Osteoblast (primary cell): ENCODE data around the gene RPGRIP1L. TPM values are rescaled to one million over a fixed set of nuclear protein-coding genes. Genes with fewer than 3 reads are reported as not detected.

Source experiments
- DNase-seq: peaks from one replicate; pipeline ENCODE4 v3.0.0; 2011; ENCODE audit warnings: low spot score, mixed read lengths; ENCODE audit not compliant: insufficient read length; ENCODE audit errors: missing footprints
- H2AFZ ChIP-seq: 2 replicates; pipeline ENCODE4 v1.6.0; 2011; ENCODE audit warnings: mild to moderate bottlenecking, low read length
- H3K27ac ChIP-seq: 2 replicates; pipeline ENCODE4 v1.5.1; 2011; ENCODE audit warnings: mild to moderate bottlenecking, low read depth, low read length, moderate library complexity
- H3K27me3 ChIP-seq: 2 replicates; pipeline ENCODE4 v1.6.0; 2012; ENCODE audit warnings: mild to moderate bottlenecking, control low read depth, inconsistent platforms, low read length, moderate library complexity; ENCODE audit not compliant: insufficient read depth
- H3K36me3 ChIP-seq: 2 replicates; pipeline ENCODE4 v1.5.1; 2011; ENCODE audit warnings: mild to moderate bottlenecking, low read length, control low read depth, moderate library complexity; ENCODE audit not compliant: insufficient read depth
- H3K4me1 ChIP-seq: 2 replicates; pipeline ENCODE4 v1.5.1; 2011; ENCODE audit warnings: mild to moderate bottlenecking, low read length, control low read depth, moderate library complexity; ENCODE audit not compliant: insufficient read depth
- H3K4me2 ChIP-seq: 2 replicates; pipeline ENCODE4 v1.6.0; 2011; ENCODE audit warnings: mild to moderate bottlenecking, low read length; ENCODE audit not compliant: insufficient read depth
- H3K4me3 ChIP-seq: fragments of 200-600 bp; sonication (generic); 3 replicates; pipeline ENCODE4 v1.5.1; 2012; ENCODE audit warnings: mild to moderate bottlenecking, low read length, inconsistent platforms; ENCODE audit not compliant: insufficient read depth
- H3K79me2 ChIP-seq: 2 replicates; pipeline ENCODE4 v1.6.0; 2012; ENCODE audit warnings: mild to moderate bottlenecking, low read length, control low read depth, inconsistent platforms; ENCODE audit not compliant: insufficient read depth
- H3K9me3 ChIP-seq: 2 replicates; pipeline ENCODE4 v1.5.1; 2011; ENCODE audit warnings: low read depth, low read length, control low read depth
- H4K20me1 ChIP-seq: 2 replicates; pipeline ENCODE4 v1.6.0; 2012; ENCODE audit warnings: mild to moderate bottlenecking, low read length, control low read depth; ENCODE audit not compliant: insufficient read depth
- total RNA-seq: library from RNA; depleted of rRNA; stranded (reverse); fragments of >200 nt; gene quantifications from 2 replicates; pipeline ENCODE4 v1.2.3, GENCODE V29; 2012
- TF ChIP-seq, protein P1 (sequence below): IDR thresholded peaks from 2 replicates; pipeline ENCODE4 v1.5.1; 2011; ENCODE audit warnings: mild to moderate bottlenecking, low read depth, low read length, moderate library complexity; ENCODE audit errors: extremely low read depth

RPGRIP1L gene
- total RNA-seq, 1 donor: 14.1 TPM

DNA sequence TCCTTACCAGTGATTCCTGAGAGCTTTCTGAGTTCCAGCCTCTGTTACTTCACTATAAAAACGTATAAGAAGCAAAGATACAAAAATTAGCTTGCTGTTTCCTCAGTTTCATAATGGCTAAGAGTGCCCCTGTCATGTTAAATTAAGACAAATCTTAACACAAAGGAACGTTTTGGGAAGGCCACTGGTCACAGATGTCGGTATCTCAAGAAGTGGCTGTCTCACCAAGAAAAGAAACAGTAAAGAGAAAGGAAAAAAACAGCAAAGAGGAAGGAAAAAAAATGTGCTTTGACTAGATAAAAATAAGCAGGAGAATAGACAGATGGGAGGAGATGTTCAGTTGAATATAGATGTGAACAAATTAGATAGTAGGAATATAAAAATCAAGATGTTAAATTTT, 105.9 kb downstream of the RPGRIP1L start:
- no peaks in the 10 kb centered on the region for H3K27me3 ChIP-seq
- H2AFZ ChIP-seq: no peak overlapping the region
- H3K27ac ChIP-seq: no peak overlapping the region
- no peaks in the 10 kb centered on the region for H3K79me2 ChIP-seq
- TF ChIP-seq, protein P1, sequence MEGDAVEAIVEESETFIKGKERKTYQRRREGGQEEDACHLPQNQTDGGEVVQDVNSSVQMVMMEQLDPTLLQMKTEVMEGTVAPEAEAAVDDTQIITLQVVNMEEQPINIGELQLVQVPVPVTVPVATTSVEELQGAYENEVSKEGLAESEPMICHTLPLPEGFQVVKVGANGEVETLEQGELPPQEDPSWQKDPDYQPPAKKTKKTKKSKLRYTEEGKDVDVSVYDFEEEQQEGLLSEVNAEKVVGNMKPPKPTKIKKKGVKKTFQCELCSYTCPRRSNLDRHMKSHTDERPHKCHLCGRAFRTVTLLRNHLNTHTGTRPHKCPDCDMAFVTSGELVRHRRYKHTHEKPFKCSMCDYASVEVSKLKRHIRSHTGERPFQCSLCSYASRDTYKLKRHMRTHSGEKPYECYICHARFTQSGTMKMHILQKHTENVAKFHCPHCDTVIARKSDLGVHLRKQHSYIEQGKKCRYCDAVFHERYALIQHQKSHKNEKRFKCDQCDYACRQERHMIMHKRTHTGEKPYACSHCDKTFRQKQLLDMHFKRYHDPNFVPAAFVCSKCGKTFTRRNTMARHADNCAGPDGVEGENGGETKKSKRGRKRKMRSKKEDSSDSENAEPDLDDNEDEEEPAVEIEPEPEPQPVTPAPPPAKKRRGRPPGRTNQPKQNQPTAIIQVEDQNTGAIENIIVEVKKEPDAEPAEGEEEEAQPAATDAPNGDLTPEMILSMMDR: no peak
- H3K4me3 ChIP-seq: no peak overlapping the region
- H3K4me1 ChIP-seq: no peaks in the 10 kb centered on the region
- no peak overlapping the region for H3K4me2 ChIP-seq
- H4K20me1 ChIP-seq: no peaks in the 10 kb centered on the region
- no peaks in the 10 kb centered on the region for H3K9me3 ChIP-seq
- no peak for DNase-seq
- H3K36me3 ChIP-seq: peaks cover 14% of the 10 kb centered on the region

DNA sequence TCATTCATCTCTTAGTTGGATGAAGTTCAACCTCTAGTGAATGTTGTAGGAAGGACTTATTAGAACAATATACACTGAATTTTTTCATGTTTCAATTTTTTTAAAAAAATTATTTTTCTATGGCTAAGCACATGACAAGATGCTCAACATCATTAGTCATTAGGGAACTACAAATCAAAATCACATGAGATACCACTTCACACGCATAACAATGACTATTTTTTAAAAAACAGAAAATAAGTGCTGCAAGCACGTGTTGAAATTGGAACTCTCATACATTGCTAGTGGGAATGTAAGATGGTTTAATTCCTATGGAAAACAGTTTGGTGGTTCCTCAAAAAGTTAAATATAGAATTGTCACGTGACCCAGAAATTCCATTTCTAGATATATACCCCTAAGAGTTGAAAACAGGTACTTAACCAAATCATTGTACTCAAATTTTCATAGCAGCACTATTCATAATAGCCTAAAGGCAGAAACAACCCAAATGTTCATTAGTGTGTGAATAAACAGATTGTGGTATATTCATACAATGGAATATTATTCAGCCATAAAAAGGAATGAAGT, 115.5 kb downstream of the RPGRIP1L start:
- no peaks in the 10 kb centered on the region for H3K36me3 ChIP-seq
- no peaks in the 10 kb centered on the region for H3K4me1 ChIP-seq
- no peak overlapping the region for H2AFZ ChIP-seq
- no peaks in the 10 kb centered on the region for H3K9me3 ChIP-seq
- H3K27ac ChIP-seq: no peak overlapping the region
- no peaks in the 10 kb centered on the region for H4K20me1 ChIP-seq
- no peak overlapping the region for H3K4me3 ChIP-seq
- H3K79me2 ChIP-seq: no peaks in the 10 kb centered on the region
- DNase-seq: no peak
- no peaks in the 10 kb centered on the region for H3K27me3 ChIP-seq
- H3K4me2 ChIP-seq: no peak overlapping the region
- TF ChIP-seq, protein P1: no peak

DNA sequence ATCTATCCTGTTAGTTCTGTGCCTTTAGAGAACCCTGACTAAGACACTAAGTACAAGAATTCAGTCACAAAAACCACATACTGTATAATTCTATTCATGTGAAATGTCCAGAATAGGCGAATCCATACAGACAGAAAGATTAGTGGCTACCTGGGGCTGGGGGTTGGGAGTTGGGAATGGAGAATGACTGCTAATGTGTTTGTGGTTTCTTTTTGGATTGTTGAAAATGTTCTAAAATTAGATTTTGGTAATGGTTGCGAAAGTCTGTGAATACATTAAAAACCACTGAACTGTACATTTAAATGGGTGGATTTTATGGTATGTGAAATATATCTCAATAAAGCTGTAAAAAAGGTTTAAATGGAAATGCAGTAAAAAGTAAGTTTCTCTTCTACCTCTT, 120.3 kb downstream of the RPGRIP1L start:
- no peak for DNase-seq
- TF ChIP-seq, protein P1: no peak
- Histone ChIP-seq H4K20me1 (no peaks in the 10 kb centered on the region), H2AFZ (no peak overlapping the region), H3K27me3 (no peaks in the 10 kb centered on the region), H3K4me3 (no peak overlapping the region), H3K4me1 (no peaks in the 10 kb centered on the region), H3K36me3 (no peaks in the 10 kb centered on the region), H3K79me2 (no peaks in the 10 kb centered on the region), H3K27ac (no peak overlapping the region), H3K9me3 (no peaks in the 10 kb centered on the region), H3K4me2 (no peak overlapping the region)

DNA sequence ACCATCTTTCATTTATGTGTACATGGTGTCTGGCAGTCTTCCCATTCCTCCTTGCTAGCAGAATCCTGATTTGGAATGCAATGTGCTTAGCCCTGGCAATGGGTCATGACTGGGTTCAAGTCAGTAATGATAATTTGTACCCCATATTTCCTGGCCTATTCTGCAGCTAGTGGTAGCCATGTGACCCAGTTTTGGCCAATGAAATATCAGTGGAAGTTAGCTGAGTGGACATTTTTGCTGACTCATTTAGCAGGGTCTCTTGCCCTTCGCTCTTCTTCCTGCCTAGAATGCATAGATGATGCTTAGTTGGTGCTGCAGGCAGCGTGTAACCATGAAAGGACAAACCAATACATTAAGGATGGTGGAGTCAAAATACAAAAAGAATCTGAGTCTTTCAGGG, 121.9 kb downstream of the RPGRIP1L start:
- no peak for DNase-seq
- Histone ChIP-seq H4K20me1 (no peaks in the 10 kb centered on the region), H3K4me3 (no peak overlapping the region)

More for the DNA sequence above, 121.9 kb downstream of the RPGRIP1L start:
- Histone ChIP-seq H3K27me3 (no peaks in the 10 kb centered on the region), H3K9me3 (no peaks in the 10 kb centered on the region), H3K4me2 (no peak overlapping the region), H3K36me3 (no peaks in the 10 kb centered on the region), H3K79me2 (no peaks in the 10 kb centered on the region), H2AFZ (no peak overlapping the region), H3K4me1 (no peaks in the 10 kb centered on the region), H3K27ac (no peak overlapping the region)
- TF ChIP-seq, protein P1: no peak
